ENCODE data around the gene ZNF804B.

ZNF804B gene

DNA sequence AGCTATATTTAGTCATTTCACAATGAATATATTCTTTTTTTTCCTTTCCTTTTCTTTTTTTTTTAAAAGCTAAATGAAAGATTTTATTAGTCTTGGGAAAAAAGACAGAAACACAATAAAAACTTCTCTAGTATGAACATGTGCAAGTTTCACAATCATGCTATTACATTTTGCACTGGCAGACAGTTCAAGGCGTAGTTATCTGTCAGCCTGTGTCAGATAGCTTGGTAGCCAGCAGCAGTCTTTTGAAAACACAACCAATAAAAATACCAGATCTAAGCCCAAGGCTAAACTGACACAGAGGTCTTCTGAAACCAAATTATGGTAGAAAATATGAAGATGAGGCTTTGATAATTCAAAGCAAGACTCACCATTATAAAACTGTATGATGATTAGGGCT is 241.8 kb downstream of the ZNF804B start:
- DNase-seq: no peak

DNA sequence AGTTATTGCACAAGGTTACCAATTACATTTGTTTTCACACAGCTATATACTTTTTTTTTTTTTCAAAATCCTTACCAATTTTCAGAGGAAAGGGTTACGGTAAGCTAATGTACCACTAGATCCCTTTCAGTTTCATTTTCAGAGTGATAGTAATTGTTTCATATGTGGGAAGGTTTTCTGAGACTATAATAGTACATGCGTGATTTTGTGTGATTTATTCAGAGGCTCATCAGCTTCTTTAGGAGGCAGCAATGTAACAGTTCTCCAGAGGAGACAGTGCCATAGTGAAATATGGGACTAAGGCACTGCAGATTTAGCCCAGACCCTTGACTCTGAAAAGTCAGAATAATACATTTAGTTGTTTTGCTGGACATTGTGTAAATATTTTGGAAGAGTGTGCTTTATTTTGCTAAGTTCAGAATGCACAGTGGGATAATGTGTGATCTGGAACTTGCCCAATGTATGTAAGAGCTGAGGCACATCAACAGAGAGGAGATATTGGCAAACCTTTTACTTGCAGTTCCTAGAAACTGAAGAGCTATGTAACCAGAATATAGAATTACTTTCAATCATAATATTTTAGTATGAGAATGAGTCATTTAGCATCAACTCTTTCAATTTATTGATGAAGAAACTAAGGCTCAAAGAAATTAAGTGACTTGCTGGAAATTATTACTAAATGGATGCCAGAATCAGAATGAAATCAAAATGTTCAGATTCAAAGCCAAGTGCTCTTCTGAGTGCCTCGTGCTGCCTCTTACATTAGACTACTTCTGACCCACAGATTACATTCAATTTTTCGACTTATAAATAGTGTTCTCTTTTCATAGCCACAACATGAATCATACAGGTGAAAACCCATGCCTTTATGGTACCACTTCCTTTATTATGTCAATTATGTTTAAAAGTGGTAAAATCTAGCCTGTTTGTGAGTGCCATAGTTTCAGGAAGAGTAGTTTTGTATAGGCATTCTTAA is 243.8 kb downstream of the ZNF804B start:
- DNase-seq: no peak

DNA sequence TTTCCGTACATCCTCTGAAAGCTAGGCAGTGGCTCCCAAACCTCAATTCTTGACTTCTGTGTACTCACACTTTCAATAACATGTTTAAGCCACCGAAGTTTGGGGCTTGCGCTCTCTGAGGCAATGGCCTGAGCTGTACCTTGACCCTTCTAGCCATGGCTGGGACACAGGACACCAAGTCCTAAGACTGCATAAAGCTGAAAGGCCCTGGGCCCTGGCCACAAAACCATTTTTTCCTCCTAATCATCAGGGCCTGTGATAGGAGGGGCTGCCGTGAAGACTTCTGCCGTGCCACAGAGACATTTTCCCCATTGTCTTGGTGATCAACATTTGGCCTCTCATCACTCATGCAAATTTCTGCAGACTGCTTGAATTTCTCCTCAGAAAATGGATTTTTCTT is 252.5 kb downstream of the ZNF804B start:
- no peak for DNase-seq

DNA sequence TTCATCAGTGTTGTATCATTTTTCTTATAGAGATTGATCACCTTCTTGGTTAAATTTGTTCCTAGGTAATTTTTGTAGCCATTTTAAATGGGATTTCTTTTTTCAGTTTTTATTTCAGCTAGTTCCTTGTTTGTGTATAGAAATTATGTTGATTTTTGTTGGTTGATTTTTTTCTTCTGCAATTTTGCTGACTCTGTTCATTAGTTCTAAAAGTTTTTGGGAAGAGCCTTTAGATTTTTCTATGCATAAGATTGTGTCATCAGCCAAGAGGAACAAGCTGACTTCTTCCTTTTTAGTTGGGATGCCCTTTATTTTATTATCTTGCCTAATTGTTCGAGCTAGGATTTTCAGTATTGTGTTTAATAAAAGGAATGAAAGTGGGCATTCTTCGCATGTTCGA is 258.2 kb downstream of the ZNF804B start:
- DNase-seq: no peak

DNA sequence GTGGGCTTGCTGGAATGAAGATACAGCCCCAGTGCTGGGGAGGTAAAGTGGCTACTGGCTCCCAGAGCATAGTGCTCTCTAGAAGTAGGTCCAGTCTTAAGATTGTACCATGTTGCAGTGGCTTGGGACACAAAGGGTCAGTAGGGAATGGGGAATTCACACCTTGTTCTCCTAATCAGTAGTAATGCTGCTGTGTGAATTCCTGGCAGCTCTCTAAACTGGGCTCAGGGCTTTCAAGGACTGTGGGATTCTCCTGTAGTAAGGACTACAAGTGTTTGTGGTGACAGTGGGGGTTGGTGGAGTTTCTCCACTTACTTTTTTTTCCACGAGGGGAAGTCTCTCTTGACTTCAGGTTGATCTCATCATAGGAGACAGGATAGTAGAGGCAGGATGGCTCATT is 262.2 kb downstream of the ZNF804B start:
- no peak for DNase-seq

DNA sequence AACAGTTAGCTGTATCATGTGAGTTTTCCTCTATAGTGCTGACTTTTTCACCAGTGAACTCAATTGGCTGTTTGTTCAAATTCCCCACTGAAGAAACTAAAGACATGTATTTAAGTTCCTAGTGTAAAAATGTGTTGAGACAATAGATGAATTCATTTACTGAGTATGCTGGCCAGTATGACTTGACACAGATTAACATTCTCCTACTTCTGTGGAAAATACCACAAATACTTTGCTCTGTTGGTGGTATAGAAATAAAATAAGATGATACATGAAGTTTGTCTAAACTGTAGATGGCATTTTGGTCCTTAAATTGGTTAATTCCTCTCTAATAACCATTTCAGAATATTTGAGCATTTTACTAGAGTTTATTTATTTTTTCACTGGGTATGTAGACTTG is 263.7 kb downstream of the ZNF804B start:
- no peak for DNase-seq

DNA sequence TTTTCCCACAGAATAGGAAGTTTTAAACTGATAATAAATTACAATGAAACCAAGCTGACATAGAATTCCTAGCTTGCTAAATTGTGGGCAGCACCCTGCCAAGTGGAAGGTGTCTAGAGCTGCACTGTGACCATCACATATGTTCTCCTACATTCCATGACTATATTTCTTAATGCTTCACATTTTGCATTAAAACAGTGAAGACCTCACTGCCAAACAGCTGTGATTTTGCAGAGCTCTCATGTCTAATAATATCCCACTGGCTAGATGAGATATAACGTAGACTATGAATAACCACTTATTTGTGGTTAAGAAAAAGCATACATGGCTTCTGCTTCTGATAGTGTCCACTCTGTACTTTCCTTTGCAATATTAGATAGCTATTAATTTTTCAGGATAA is 264.4 kb downstream of the ZNF804B start:
- DNase-seq: no peak

DNA sequence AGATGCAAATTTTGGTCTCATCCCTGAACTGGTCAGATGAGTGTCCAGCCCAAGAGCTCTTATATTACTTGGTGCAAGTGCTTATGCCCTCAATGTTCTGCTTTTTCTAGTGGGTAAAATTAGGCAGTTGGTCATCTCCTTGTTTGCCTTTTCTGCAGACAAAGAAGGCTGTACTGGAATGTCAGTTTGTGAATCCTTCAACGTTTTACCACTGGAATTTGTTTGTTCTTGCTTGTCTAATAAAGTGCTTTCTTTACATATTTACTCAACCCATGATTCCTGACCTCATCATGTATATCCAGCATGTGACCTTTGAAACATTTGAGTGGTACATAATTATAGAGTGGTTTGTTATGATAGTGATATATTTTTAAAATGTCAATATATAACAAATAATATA is 268.3 kb downstream of the ZNF804B start:
- DNase-seq: no peak

DNA sequence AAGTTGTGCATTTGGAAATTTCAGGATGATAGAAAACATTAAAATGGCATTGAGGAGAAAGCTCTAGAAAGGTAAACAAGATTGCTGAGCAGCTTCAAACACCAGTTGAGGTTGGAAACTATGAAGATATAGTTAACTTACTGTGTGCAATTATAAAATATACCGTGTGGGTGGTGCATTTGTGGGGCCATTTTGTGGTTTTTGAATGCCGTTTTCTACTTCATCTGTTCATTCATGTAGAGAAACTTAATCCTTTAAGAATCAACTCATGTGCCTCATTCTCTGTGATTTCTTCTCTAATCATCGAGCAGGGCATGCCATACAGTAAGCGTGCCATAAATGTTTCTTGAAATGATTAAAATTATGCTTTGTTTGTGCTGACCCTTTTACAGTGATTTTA is 268.8 kb downstream of the ZNF804B start:
- DNase-seq: no peak

DNA sequence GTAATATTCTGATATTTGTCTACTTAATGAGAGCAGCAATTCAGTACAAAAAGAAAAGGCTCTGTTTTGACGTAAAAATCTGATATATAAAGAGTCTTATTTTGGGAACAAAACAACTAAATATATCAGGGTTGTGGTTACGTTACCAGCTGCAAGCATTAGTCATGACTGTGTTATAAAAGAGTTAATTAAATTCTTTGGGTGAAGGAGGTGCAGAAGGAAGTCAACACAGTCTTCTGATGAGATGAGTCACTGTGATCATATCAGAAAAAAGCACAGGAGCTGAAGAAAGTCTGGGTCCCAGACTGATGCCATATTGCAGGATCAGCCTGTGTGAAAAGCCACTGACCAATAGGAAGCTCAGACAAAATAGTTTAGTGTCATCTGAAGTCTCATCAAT is 270.4 kb downstream of the ZNF804B start:
- DNase-seq: no peak

DNA sequence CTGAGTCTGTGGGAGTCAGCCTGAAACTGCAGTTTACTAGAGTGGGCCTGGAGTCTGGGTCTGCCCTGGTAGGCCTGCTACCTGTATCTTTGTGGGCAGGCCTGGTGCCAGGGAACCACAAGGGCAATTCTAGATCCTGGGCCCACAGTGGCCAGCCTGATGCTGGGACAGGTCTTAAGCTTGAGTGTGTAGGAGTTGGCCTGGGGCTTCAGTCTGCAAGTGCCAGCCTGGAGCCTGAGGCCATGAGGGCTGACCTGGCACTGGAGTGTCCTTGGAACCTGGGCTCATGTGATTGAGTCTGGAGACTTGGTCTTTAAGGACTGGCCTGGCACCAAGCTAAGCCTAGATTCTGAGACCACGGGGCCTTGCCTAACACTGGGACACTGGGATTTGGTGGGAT is 281.7 kb downstream of the ZNF804B start:
- no peak for DNase-seq

DNA sequence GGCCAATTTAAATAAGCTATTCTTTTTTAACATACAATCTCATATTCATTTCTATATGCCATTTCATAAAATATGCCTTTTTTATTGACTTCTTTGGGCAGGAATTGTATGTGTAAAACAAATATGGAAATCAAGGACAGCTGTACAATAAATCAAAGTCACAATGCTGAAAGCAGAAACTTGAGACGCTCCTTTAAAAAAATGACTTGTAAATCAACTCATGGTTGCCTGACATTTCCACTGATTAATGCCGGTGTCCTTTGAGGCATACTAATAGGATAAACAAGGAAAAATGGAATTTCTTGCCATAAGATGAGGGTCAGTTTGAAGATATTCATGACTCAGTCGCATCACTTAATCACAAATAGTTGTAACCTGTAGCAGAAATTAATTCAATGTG is 283.4 kb downstream of the ZNF804B start:
- DNase-seq: no peak

DNA sequence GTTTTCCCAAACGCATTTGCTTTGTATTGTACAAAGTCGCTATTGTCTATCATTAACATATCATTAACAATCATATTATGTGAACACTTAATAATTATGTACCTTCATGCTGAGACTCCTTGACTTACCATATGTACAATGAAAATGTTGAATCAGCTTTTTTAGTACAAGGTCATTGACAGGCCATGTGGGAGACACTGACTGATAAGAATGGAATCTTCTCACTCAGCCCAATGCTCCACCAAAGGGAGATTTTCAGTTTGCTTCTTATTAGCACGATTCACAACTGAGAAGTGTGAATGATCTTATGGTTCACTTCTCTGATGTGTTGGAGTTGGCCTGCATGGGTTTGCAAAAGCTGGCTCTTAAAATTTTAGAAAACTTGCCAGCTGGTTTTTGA is 289.5 kb downstream of the ZNF804B start:
- no peak for DNase-seq

DNA sequence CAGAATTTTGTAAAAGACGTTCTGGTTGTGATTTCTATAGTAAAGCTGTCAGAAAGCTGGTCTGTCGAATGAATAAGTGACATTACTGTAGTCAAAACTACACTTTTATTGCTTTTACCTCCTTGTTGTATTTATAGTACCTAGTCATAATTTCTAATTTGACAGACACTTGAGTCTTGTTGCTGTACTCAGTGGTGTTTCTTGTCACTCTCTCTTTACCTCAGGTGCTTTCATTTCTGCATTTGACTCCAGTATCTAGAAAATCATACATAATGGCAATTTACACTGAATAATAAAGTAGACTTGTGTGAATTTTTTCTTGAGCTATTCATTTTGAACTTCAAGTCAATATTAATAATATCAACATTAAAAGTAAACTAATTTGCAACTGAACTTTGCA is 293.6 kb downstream of the ZNF804B start:
- no peak for DNase-seq

DNA sequence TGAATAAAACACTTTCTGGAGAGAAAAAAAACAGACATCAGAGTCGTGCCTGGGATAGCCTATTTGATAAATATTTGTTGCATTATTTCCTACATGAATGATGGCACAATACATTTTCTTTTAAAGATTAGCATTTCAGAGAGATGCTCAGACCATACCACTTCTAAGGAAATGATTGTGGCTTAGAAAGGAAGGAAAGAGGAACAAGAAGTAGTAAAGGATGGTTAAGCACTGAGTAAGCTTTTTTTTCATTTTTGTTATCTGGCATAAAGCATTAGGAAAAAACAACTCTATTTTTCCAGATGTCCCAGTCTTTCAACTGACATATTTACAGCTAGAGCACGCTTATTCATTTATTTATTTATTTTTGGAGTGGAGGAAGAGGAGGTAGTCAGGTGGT is 294.9 kb downstream of the ZNF804B start:
- no peak for DNase-seq

DNA sequence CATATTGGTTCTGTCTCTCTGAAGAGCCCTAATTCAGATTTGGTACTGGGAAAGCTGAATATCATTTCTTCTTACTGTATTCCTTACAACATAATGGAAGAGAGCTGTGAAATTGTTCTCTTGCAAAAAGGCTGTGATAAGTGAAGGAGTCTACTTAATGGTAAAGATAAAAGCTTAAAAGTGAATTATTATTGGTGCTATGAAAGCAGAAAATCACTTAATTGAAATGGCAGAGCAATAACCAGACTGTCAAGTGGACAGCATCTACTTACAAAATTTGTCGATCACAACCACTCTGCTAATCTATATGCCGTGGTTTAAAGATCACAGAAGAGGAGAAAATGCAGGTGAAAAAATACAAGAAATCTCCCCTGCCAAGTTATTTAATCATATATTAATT is 300.7 kb downstream of the ZNF804B start:
- no peak for DNase-seq

DNA sequence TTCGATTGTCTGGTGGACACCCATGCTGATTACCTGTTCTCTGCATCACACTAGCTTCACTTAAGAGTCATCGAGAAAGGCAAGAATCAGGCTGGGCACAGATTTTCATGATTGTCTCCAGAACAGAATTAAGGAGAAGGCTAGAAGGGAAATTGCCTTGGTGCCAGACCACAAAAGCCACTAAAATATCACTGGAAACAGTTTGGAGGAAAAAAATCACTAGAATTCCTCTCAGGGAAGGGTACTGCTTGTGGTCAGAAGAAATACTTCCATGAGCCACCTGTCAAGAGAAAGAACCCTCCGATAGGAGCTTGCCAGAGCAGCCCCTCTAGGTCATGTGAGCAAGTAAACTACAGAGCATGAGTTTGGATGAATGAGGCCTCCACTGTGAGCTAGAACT is 305.3 kb downstream of the ZNF804B start:
- DNase-seq: no peak

DNA sequence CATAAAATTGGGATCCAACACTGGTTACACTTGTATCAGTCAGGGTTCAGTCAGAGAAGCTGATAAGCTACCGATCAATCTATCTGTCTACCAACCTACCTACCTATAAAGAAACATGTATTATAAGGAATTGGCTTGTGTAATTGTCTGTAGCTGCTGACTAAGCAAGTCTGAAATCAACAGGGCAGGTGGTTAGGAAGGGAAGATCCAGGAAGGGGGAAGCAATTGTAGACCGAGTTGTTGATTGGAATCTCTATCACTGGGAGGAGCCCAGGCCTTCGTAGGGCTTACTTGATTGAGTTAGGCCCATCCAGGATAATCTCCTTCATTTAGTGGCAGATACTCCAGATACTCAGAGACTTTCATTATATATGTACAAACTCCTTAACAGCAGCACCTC is 307.5 kb downstream of the ZNF804B start:
- DNase-seq: no peak

DNA sequence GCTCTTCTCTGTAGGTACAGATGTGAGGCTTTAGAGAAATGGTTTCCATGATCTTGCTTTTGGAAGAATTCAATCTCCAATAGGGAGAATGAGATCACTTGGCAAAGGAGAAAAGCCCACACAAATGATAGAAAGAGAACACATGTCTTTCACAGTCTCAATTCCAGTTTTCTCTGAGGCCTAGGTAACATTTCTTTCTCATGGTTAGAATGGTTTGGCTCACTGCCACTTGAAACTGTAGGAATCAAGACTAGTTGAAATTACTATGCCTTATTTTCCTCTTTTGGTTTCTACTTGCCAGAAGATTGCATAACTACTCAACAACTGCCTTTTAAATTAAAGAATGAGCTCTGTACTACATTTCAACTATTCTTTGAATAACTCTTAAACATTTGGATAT is 312.6 kb downstream of the ZNF804B start:
- no peak for DNase-seq

DNA sequence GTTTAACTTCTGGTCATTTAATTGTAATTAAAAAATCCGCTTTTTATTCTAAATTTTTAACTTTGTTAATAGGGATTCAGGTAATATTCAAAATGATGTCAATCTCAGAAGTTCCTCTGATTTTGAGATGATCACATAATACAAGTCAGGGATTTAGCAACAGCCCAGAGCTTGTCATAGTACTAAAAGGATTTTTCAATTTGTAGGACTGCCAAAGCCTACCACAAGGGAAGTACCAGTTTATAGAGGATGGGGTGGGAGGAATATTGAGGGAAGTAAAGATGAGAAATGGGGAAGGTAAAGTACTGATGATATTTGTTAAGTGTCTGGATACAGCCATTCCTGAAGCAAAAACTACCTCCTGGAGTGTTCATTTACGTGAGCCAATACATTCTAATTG is 314.3 kb downstream of the ZNF804B start:
- DNase-seq: no peak

DNA sequence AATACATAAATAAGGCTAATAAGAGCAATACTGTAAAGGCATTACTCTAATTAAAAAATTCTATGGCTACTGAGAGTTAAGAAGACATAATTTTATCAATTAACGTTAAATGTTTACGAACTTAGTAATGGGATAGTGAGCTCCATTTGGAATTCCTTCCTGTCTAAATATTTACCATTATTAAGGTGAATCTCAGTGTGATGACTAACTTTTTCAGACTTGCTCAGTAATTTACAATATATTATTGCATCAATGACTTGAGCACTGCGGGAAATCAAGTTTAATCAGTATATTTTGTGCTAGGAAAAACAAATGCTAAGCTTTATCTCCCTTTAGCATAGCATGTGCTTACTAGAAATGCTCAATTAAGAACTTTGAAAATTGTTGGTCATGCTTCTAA is 318.5 kb downstream of the ZNF804B start:
- DNase-seq: no peak

DNA sequence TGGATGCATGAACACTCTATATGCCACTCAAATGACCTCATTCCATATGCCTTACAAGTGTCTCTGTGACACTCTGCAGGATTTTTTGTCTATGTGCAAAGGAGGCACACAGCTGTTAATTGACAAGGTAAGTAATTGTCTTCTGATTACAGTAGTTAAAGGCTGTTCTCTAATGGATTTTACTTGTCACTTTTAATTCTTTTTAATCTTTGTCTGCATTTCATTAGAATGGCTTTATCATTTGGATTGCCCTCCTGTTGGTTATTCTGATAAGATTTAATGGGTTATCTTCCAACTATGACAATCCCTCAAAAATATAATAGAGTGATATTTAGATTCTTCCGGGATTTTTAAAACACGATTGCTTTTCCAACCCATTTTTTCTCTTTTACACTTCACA is 326.1 kb downstream of the ZNF804B start:
- DNase-seq: no peak

DNA sequence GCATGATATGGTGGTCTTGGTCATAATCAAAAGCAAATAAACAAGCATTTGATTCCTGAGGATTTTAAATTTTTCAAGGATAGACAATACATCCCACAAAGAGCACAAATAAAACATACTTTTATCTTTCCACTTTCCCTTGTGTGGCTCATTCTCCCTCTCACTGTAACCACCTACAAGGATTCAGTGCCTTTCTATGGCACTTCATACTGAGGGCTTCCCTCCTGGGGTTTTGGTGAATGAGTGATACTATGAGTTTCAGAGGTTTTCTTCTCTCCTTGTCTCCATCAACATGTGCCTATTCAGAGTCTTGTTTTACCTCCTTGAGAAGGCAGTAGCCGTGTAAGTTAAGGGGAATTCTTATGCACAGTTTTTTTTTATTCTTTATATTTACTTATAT is 332.1 kb downstream of the ZNF804B start:
- DNase-seq: no peak

DNA sequence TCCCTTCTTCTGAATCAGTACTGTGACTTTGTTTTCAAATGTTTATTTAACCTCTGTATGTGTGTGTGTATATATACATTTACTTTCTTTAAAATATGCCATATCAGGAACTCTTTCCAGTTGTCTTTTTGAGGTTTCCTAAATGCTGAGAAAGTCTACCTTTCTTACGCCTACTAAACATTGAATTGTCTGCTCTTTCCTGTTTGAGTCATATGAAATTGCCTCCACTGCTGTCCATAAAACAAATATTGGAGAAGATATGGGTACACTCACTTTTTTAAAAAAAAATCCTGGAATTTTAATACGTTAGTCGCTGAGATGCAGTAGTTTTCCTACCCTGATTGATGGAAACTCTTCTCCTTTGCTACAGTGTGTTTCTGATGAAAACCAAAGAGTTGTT is 334.8 kb downstream of the ZNF804B start:
- no peak for DNase-seq

DNA sequence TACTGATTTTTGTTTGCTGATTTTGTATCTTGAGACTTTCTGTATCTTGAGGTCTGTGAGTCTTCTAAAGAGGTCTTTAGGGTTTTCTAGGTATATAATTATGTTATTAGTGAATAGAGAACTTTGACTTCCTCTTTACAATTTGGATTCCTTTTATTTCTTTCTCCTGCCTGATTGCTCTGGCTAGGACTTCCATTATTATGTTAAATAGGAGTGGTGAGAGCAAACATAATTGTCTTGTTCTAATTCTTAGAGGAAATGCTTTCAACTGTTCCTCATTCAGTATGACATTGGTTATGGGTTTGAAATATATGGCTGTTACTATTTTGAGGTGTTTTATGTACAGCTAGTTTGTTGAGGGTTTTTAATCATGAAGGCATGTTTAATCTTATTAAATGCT is 344.1 kb downstream of the ZNF804B start:
- no peak for DNase-seq
